Endodermal cell (in vitro differentiated cells): ENCODE measurements around the gene JADE3. TPM values are rescaled to one million over a fixed set of nuclear protein-coding genes. Genes with fewer than 3 reads are reported as not detected.
A peak's percentile ranks its signal among the peaks of the same experiment; 100 is the strongest.

Experiments
- DNase-seq: peaks from one replicate; pipeline ENCODE4 v3.0.0-alpha.2; 2017
- H3K27ac ChIP-seq: 2 replicates; pipeline ENCODE4 v1.5.1; 2013; ENCODE audit warnings: mild to moderate bottlenecking, low read depth, low read length, moderate library complexity
- H3K27me3 ChIP-seq: 2 replicates; pipeline ENCODE4 v1.6.1; 2013; ENCODE audit warnings: mild to moderate bottlenecking, low read length, moderate library complexity; ENCODE audit not compliant: insufficient read depth, control insufficient read depth, poor library complexity, severe bottlenecking
- H3K36me3 ChIP-seq: 2 replicates; pipeline ENCODE4 v1.7.0; 2013; ENCODE audit warnings: mild to moderate bottlenecking, low read length, moderate library complexity; ENCODE audit not compliant: control insufficient read depth, insufficient read depth
- H3K4me1 ChIP-seq: one replicate; pipeline ENCODE4 v1.7.0; 2013; ENCODE audit warnings: low read length; ENCODE audit not compliant: control insufficient read depth, insufficient read depth
- H3K4me3 ChIP-seq: 2 replicates; pipeline ENCODE4 v1.5.1; 2013; ENCODE audit warnings: mild to moderate bottlenecking, low read length, moderate library complexity
- H3K9ac ChIP-seq: 2 replicates; pipeline ENCODE4 v1.6.1; 2013; ENCODE audit warnings: mild to moderate bottlenecking, low read length, moderate library complexity; ENCODE audit not compliant: poor library complexity, severe bottlenecking; ENCODE audit errors: extremely low read depth
- H3K9me3 ChIP-seq: 2 replicates; pipeline ENCODE4 v1.6.1; 2013; ENCODE audit warnings: mild to moderate bottlenecking, low read length, moderate library complexity; ENCODE audit not compliant: control insufficient read depth
- H3K27ac Mint-ChIP-seq: 2 replicates; pipeline ENCODE4 v1.8.0; 2020; ENCODE audit warnings: mixed read lengths
- H3K27me3 Mint-ChIP-seq: 2 replicates; pipeline ENCODE4 v1.8.0; 2021; ENCODE audit warnings: mild to moderate bottlenecking, mixed read lengths; ENCODE audit not compliant: insufficient read depth
- H3K36me3 Mint-ChIP-seq: 2 replicates; pipeline ENCODE4 v1.8.0; 2020; ENCODE audit warnings: low read depth, mixed read lengths
- H3K4me1 Mint-ChIP-seq: 2 replicates; pipeline ENCODE4 v1.8.0; 2020; ENCODE audit warnings: mixed read lengths
- H3K4me3 Mint-ChIP-seq: 2 replicates; pipeline ENCODE4 v1.8.0; 2020; ENCODE audit warnings: mild to moderate bottlenecking, moderate library complexity, mixed read lengths
- H3K9me3 Mint-ChIP-seq: 2 replicates; pipeline ENCODE4 v1.8.0; 2020; ENCODE audit warnings: mild to moderate bottlenecking, mixed read lengths
- CTCF ChIP-seq: fragments of 200-600 bp; sonication (generic); conservative IDR thresholded peaks from 2 replicates; pipeline ENCODE4 v1.5.0; 2021; ENCODE audit warnings: antibody characterized with exemption, mild to moderate bottlenecking
- WGBS, 2 experiments: methylation state at CpG; one replicate each; pipeline versions ENCODE4 v1.1.5 to v1.1.7; 2013; ENCODE audit warnings: missing lambda C conversion rate in 2 of 2, mixed read lengths in 1 of 2; ENCODE audit not compliant: insufficient coverage in 1 of 2, insufficient read length in 1 of 2; 5-methylcytosine and 5-hydroxymethylcytosine counted together
- total RNA-seq, 2 donors: library from RNA; stranded (reverse); fragmentation: NEBNext Ultra II Directional in 1 of 2; extraction: Animal tissue kit (Norgen Biotek cat#: 25700) in 1 of 2; gene quantifications; 2 replicates in 1 of 2; 3 replicates in 1 of 2; pipeline ENCODE4 v1.2.1, GENCODE V29; 2021

JADE3 gene
- total RNA-seq, 2 donors from 2014 or later = 26.4 to 31.3 TPM

DNA sequence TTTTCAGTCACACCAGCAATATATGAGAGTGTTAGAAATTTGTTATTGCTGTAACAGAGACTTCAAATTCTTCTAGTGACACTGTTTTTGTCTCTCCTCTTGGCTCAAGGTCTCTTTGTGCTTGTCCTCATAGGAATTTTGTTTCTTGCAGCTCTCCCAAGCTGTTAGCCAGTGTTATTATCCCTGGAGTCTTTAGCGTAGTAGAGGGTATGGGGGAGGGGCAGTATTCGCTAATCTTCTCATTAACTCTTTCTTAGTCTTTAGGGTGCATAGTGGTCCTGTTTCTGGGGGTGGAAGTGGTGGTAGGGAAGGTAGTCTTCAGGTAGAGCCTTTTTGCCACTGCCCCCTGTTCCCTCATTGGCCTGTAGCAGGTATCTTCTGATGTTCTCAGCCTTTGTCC lies 79.4 kb downstream of the JADE3 start:
- H3K9me3 Mint-ChIP-seq = peaks cover 58% of the 10 kb centered on the region
- peaks cover 27% of the 10 kb centered on the region for H3K36me3 Mint-ChIP-seq
- no peaks in the 10 kb centered on the region for H3K27me3 Mint-ChIP-seq
- Histone ChIP-seq H3K9me3 (no peaks in the 10 kb centered on the region), H3K27ac (no peak overlapping the region), H3K4me3 (no peak overlapping the region), H3K9ac (no peak overlapping the region), H3K36me3 (peaks cover 10% of the 10 kb centered on the region), H3K4me1 (no peaks in the 10 kb centered on the region), H3K27me3 (no peaks in the 10 kb centered on the region)
- peak overlapping the region; percentile 50 for H3K27ac Mint-ChIP-seq
- no peak for TF ChIP-seq CTCF
- H3K4me3 Mint-ChIP-seq = peak overlapping the region; percentile 15
- 17% methylated on average over 1 of the region's 2 CpGs; no CpG with 5 or more reads in 1 of the 2 experiments for WGBS, 2 experiments
- H3K4me1 Mint-ChIP-seq = peaks cover 15% of the 10 kb centered on the region
- peak; percentile 42 for DNase-seq

DNA sequence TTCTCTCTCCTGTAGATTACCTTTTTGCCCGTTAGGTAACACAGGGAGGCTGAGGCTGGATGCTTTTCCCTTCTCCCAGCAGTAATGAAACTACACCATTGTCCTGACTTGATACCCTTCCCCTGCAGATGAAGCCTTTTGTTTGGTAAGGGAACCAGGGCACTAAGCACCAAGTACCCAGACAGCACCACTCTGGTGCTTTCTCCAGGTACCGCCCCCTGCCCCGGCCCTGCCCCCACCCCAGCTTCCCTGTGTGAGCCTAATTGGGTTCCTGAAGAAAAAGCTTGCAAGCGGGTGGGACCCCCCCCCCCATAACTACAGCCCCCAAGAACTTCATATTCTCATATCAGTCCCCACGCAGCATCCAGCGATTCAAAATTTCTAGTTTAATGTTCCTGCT lies 79.8 kb downstream of the JADE3 start:
- Mint-ChIP-seq H3K27me3 (no peaks in the 10 kb centered on the region), H3K4me1 (peaks cover 15% of the 10 kb centered on the region)

GRCh38 chrX:46994096-46994495 lies 81.9 kb downstream of the JADE3 start:
- H3K9me3 Mint-ChIP-seq = peaks cover 64% of the 10 kb centered on the region
- Histone ChIP-seq H3K27me3 (no peaks in the 10 kb centered on the region), H3K9ac (no peak overlapping the region), H3K36me3 (peaks cover 14% of the 10 kb centered on the region), H3K4me1 (no peaks in the 10 kb centered on the region), H3K4me3 (no peak overlapping the region), H3K27ac (no peak overlapping the region), H3K9me3 (no peaks in the 10 kb centered on the region)
- no peaks in the 10 kb centered on the region for H3K27me3 Mint-ChIP-seq
- no peak overlapping the region for H3K27ac Mint-ChIP-seq
- DNase-seq = no peak
- no peak for TF ChIP-seq CTCF
- peaks cover 32% of the 10 kb centered on the region for H3K36me3 Mint-ChIP-seq
- peaks cover 15% of the 10 kb centered on the region for H3K4me1 Mint-ChIP-seq
- no peak overlapping the region for H3K4me3 Mint-ChIP-seq

More for the DNA sequence above, 79.8 kb downstream of the JADE3 start:
- DNase-seq = no peak
- no peak for TF ChIP-seq CTCF
- H3K9me3 Mint-ChIP-seq = peaks cover 61% of the 10 kb centered on the region
- H3K27me3 ChIP-seq = no peaks in the 10 kb centered on the region
- H3K9ac ChIP-seq = no peak overlapping the region
- peaks cover 8% of the 10 kb centered on the region for H3K36me3 ChIP-seq
- H3K4me3 ChIP-seq = no peak overlapping the region
- H3K27ac ChIP-seq = no peak overlapping the region
- no peaks in the 10 kb centered on the region for H3K4me1 ChIP-seq
- H3K9me3 ChIP-seq = no peaks in the 10 kb centered on the region
- 80% methylated on average over 5 of the region's 6 CpGs; no CpG with 5 or more reads in 1 of the 2 experiments for WGBS, 2 experiments
- peak overlapping the region; percentile 15 for H3K4me3 Mint-ChIP-seq
- H3K36me3 Mint-ChIP-seq = peaks cover 28% of the 10 kb centered on the region
- peak overlapping the region; percentile 50 for H3K27ac Mint-ChIP-seq
